ENCODE measurements around the gene MYT1. TPM values are rescaled to one million over a fixed set of nuclear protein-coding genes. Genes with fewer than 3 reads are reported as not detected.

MYT1 gene
- total and polyA plus RNA-seq, 2 of the 8 experiments (the other 6 are each of a cell fraction or from before 2014, with no cell fraction given), result 0.63 to 2.0 TPM

- peaks cover 0 to 12% (median 10%) of the 10 kb centered on the region in 4 experiments; a peak in 6 of 7 replicates for H3K4me1 ChIP-seq (replicated peaks in 1 of 4; ENCODE audit: control insufficient read depth in 3 of 4, insufficient read depth in 4 of 4, low read length in 3 of 4)
- no peak overlapping the region for H2BK20ac ChIP-seq (ENCODE audit: low read length)
- no peak overlapping the region for H3K56ac ChIP-seq (replicated peaks; ENCODE audit: insufficient read length, low read depth, low read length)
- H3K79me1 ChIP-seq (ENCODE audit: low read depth, low read length), result no peaks in the 10 kb centered on the region
- H3K79me2 ChIP-seq (ENCODE audit: control insufficient read depth in 1 of 2, insufficient read depth in 2 of 2, low read length in 2 of 2), result no peaks in the 10 kb centered on the region
- ChIA-PET CTCF (ENCODE audit: partially characterized antibody) (interaction anchor here (0.7 to 1.8 kb wide), 4 partner anchors 10 to 75 kb away, joined by 3 to 4 read pairs (median 3); no protein-coding TSS in a partner anchor), POLR2A (ENCODE audit: partially characterized antibody) (no interaction called here)
- H2AK5ac ChIP-seq (ENCODE audit: low read depth, low read length), result no peak overlapping the region
- H3K9me3 ChIP-seq (ENCODE audit: insufficient read depth in 2 of 2, low read depth in 1 of 2, low read length in 1 of 2), result no peaks in the 10 kb centered on the region
- H3K23ac ChIP-seq (ENCODE audit: insufficient read length), result no peak overlapping the region
- no peaks in the 10 kb centered on the region for H3K23me2 ChIP-seq (ENCODE audit: low read depth, low read length)
- whole genome bisulfite sequencing, 2 experiments (ENCODE audit: extremely low coverage in 1 of 2, insufficient coverage in 1 of 2, insufficient read length in 1 of 2, insufficient replicate concordance in 2 of 2, low coverage in 1 of 2, low lambda C conversion rate in 2 of 2, missing lambda C conversion rate in 1 of 2), result 95% methylated on average over 5 of the region's 8 CpGs; no CpG with 5 or more reads in 1 of the 2 experiments
- TF ChIP-seq PHF8 (conservative IDR thresholded peaks at IDR 0.05; ENCODE audit: low read depth, low read length) (no peak), KDM1A (IDR thresholded peaks at IDR 0.05; ENCODE audit: borderline replicate concordance, low read length) (no peak), E2F6 (IDR thresholded peaks at IDR 0.05) (no peak), TAF7 (optimal IDR thresholded peaks at IDR 0.05; ENCODE audit: borderline replicate concordance, low read depth, low read length) (no peak), ATF3 (IDR thresholded peaks at IDR 0.05; ENCODE audit: insufficient read depth, low read depth, low read length) (no peak)
- H4K91ac ChIP-seq (replicated peaks; ENCODE audit: insufficient read length, low read length), result no peak overlapping the region
- no peak overlapping the region for H3K18ac ChIP-seq (ENCODE audit: extremely low read depth, low read length)
- no peak overlapping the region for H2BK15ac ChIP-seq (ENCODE audit: low read length)
- H4K8ac ChIP-seq (ENCODE audit: extremely low read depth, insufficient read depth, low read length), result no peak overlapping the region
- H3K4ac ChIP-seq (replicated peaks; ENCODE audit: insufficient read length, low read depth, low read length), result no peak overlapping the region
- no peak for DNase-seq (ENCODE audit: low read depth in 1 of 2, low spot score in 2 of 2)
- H4K20me1 ChIP-seq (replicated peaks in 1 of 2; ENCODE audit: control insufficient read depth in 1 of 2, insufficient read depth in 2 of 2, low read length in 2 of 2), result no peaks in the 10 kb centered on the region
- no peak overlapping the region for H3K14ac ChIP-seq (ENCODE audit: insufficient read length)
- H2BK120ac ChIP-seq (replicated peaks; ENCODE audit: low read depth, low read length), result no peak overlapping the region
- no peak overlapping the region for H3K9ac ChIP-seq (replicated peaks in 1 of 4; ENCODE audit: extremely low read depth in 1 of 4, low read depth in 3 of 4, low read length in 3 of 4)
- H3K36me3 ChIP-seq (ENCODE audit: control insufficient read depth in 2 of 4, insufficient read depth in 4 of 4, low read length in 3 of 4), result no peaks in the 10 kb centered on the region
- no peak overlapping the region for H3K4me2 ChIP-seq (ENCODE audit: insufficient read depth in 1 of 2, low read depth in 2 of 2, low read length in 2 of 2)
- FAIRE-seq, result no peak
- H3K27ac ChIP-seq (ENCODE audit: low read depth, low read length), result no peak overlapping the region
- no peak overlapping the region for H3K4me3 ChIP-seq (ENCODE audit: extremely low read depth in 1 of 4, insufficient read depth in 2 of 4, low read depth in 3 of 4, low read length in 4 of 4)
- no peak overlapping the region for H2BK5ac ChIP-seq (ENCODE audit: low read depth, low read length)
- H3K27me3 ChIP-seq (replicated peaks in 1 of 4; ENCODE audit: control insufficient read depth in 3 of 4, extremely low read depth in 1 of 4, insufficient read depth in 3 of 4, low read length in 3 of 4), result no peaks in the 10 kb centered on the region
- H2BK12ac ChIP-seq (ENCODE audit: low read depth, low read length), result no peak overlapping the region
- no peak overlapping the region for H2AFZ ChIP-seq (ENCODE audit: low read length)
- no peak overlapping the region for H4K5ac ChIP-seq (ENCODE audit: insufficient read length, low read depth, low read length)
Observed at GRCh38 chr20:64220420-64220819, 56.2 kb downstream of the MYT1 start.

Measured in H1 (cell line).